ENCODE measurements around the gene PCBP2. TPM values are rescaled to one million over a fixed set of nuclear protein-coding genes. Genes with fewer than 3 reads are reported as not detected.

The PCBP2 gene
- total and polyA plus RNA-seq, 8 donors, result 634 to 1,132 (median 1,042) TPM

- TF ChIP-seq CTCF (IDR thresholded peaks at IDR 0.05), result no peak
- Histone ChIP-seq H3K4me3 (peak overlapping the region; percentile 66 to 77), H3K36me3 (peaks cover 0 to 15% of the 10 kb centered on the region in 2 donors), H3K9me3 (no peaks in the 10 kb centered on the region), H3K27me3 (no peaks in the 10 kb centered on the region), H3K27ac (peak overlapping the region; percentile 98), H3K4me1 (peaks cover 29 to 60% of the 10 kb centered on the region in 2 donors)
- ATAC-seq (peak; percentile 30), DNase-seq (peak in 3 of 4 donors; percentile 75 to 87 (median 77))
- intact Hi-C loops (cut with DNase I), result loop anchor here in 1 of 2 donors (10.0 kb wide), 1 partner anchor 175 kb away; the partner anchor contains the start of gene AAAS
Measured at GRCh38 chr12:53500142-53500775, 48.4 kb downstream of the PCBP2 start.

GRCh38 chr12:53500776-53501614, 49.1 kb downstream of the PCBP2 start, which contains the start of gene TARBP2:
Gene TARBP2, plus strand, starts transcription at chr12:53501283. Its CDS starts 126 bp downstream, at chr12:53501409.
- H3K27me3 ChIP-seq, result no peaks in the 10 kb centered on the region
- peak within 1 kb of the TSS; percentile 98 for H3K27ac ChIP-seq
- ATAC-seq, result peak; percentile 83
- no peak for TF ChIP-seq CTCF (IDR thresholded peaks at IDR 0.05)
- intact Hi-C loops (cut with DNase I), result loop anchor here in 1 of 2 donors (10.0 kb wide), 1 partner anchor 176 kb away; the partner anchor contains the start of gene AAAS
- H3K36me3 ChIP-seq, result peaks cover 0 to 23% of the 10 kb centered on the region in 2 donors
- DNase-seq, result peak; percentile 96 to 99 (median 98)
- no peaks in the 10 kb centered on the region for H3K9me3 ChIP-seq
- peak within 1 kb of the TSS; percentile 66 to 77 for H3K4me3 ChIP-seq
- H3K4me1 ChIP-seq, result peaks cover 24 to 54% of the 10 kb centered on the region in 2 donors

- DNase-seq (no peak), ATAC-seq (no peak)
- no peaks in the 10 kb centered on the region for H3K9me3 ChIP-seq
- H3K4me3 ChIP-seq, result peak overlapping the region; percentile 66 to 77
- H3K4me1 ChIP-seq, result peaks cover 19 to 49% of the 10 kb centered on the region in 2 donors
- H3K36me3 ChIP-seq, result peaks cover 0 to 30% of the 10 kb centered on the region in 2 donors
- intact Hi-C loops (cut with DNase I), result loop anchor here in 1 of 2 donors (10.0 kb wide), 1 partner anchor 177 kb away; the partner anchor contains the start of gene AAAS
- peak overlapping the region; percentile 98 for H3K27ac ChIP-seq
- TF ChIP-seq CTCF (IDR thresholded peaks at IDR 0.05), result no peak
- no peaks in the 10 kb centered on the region for H3K27me3 ChIP-seq
Measured at GRCh38 chr12:53501615-53502181, 49.8 kb downstream of the PCBP2 start.

GRCh38 chr12:53502331-53502730, 50.4 kb downstream of the PCBP2 start:
- Histone ChIP-seq H3K27me3 (no peaks in the 10 kb centered on the region), H3K27ac (peak overlapping the region; percentile 98), H3K36me3 (peaks cover 0 to 36% of the 10 kb centered on the region in 2 donors), H3K4me3 (peak overlapping the region in 1 of 2 donors; percentile 77), H3K4me1 (peaks cover 14 to 46% of the 10 kb centered on the region in 2 donors), H3K9me3 (no peaks in the 10 kb centered on the region)
- ATAC-seq (no peak), DNase-seq (no peak)
- TF ChIP-seq CTCF (IDR thresholded peaks at IDR 0.05), result no peak
- intact Hi-C loops (cut with DNase I), result loop anchor here in 1 of 2 donors (10.0 kb wide), 1 partner anchor 178 kb away; the partner anchor contains the start of gene AAAS
